Hepatic stellate cell (primary cell): ENCODE measurements around the gene CCDC142.
A peak's percentile ranks its signal among the peaks of the same experiment; 100 is the strongest.

Experiments
- DNase-seq: peaks from one replicate; pipeline ENCODE4 v3.0.0; 2011; ENCODE audit warnings: low spot score

Gene CCDC142

DNA sequence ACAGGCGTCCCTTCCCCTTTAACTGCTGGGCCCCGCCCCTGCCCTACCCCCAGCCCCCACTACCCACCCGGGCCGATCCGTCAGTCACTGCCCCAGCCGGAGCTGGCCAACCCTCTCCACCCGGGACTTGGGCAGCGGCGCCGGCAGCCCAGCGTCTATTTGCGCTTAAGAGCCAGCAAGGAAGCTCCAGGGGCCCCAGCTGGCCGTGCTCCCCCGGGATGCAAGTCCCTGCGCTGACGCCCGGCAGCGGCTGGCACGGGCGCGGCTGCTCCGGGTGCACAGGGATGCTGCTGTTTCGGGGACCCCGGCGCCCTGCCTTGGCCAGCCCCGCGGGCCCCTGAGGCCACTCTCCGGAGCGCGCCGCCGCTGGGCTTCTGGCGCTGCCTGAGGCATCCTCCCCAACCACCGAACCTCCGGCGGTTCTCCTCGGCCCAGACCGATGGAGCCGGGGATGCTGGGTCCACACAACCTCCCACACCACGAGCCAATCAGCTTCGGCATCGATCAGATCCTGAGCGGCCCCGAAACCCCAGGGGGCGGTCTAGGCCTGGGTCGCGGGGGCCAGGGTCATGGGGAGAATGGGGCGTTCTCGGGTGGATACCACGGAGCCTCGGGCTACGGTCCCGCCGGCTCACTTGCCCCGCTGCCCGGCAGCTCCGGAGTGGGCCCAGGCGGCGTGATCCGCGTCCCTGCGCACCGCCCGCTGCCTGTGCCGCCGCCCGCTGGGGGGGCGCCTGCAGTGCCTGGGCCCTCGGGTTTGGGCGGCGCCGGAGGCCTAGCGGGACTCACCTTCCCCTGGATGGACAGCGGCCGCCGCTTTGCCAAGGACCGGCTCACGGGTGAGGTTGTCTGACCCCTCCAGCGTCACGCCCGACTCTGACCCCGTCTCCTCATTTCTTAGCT is 31.8 kb upstream of the CCDC142 start, which contains the start of gene TLX2:
Gene TLX2, plus strand, starts transcription at position 83 of the 903 bp plus-strand sequence. Its CDS starts 357 bp downstream, at position 440.
- DNase-seq = no peak

DNA sequence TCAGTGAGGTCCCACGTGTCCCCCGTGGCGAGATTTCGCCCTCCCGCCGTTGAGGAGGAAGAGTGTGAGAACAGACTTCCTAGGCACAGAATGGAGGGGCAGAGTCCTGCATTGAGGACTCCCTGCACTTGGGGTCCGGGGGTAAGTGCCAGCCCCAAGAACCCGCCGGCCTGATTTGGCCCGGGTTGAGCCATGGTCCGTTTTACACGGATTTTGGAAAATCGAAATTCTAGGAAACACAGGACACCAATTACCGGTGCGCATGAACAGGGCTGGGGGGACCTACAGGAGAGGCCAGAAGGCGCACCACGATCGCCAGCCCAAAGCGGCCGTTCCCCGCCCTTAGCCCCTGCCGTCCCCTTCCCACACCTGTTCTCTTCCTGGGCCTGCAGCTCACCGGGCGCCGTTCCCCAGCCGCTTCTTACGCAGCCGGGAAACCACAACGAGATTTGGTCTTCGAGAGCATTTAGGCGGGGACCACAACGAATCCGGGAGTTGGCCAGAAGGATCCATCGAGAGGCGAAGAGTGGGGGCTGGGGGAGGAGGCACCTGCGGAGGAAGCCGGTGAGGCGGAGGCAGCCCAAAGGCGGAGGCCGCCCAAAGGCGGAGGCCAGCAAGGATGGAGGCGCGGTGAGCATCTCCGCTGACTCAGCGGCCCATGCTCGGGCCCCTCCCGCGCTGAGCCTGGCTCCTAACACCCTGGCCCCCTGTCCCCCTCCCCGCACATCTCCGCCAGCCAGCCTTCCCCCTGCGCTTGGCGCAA is 31.0 kb upstream of the CCDC142 start:
- no peak for DNase-seq

DNA sequence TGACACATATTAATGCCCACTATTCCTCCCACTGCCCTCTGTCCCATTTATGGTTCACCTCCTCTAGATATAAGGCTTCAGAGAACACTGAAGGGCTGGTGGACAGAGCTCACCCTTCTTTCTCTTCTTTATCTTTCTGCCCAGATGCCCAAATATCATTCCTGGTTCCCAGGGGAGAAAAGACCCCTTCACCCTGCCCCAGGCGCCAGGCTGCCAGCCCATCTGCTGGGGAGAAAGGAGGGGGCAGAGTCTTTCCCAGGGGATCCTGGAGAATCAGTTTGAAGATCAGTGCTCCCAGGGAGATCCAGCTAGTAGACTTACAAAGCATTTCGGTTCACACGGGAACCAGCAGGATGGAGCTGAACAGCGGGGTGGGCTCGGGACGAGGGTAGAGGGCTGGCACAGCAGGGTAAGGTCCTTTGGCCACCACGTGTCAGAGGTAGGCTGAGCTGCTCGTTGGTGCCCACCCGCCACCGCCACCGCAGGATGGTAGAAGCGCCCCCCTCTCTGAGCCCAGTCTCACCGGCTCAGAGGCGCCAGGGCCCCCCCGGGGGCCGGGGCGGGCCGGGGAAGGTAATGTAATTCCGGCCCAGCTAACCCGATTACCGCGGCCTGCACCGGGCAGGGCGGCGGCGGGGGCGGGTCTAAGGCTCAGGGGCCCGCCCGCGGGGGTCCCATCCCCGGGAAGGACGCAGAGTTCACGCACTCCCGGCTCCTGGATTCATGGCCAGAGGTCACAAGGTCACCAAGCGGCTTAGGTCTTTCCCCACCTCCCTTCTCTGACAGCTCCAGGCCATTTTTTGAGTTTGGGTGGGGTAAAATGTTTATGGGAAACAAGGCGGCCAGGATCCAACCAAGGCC is 30.2 kb upstream of the CCDC142 start:
- no peak for DNase-seq

DNA sequence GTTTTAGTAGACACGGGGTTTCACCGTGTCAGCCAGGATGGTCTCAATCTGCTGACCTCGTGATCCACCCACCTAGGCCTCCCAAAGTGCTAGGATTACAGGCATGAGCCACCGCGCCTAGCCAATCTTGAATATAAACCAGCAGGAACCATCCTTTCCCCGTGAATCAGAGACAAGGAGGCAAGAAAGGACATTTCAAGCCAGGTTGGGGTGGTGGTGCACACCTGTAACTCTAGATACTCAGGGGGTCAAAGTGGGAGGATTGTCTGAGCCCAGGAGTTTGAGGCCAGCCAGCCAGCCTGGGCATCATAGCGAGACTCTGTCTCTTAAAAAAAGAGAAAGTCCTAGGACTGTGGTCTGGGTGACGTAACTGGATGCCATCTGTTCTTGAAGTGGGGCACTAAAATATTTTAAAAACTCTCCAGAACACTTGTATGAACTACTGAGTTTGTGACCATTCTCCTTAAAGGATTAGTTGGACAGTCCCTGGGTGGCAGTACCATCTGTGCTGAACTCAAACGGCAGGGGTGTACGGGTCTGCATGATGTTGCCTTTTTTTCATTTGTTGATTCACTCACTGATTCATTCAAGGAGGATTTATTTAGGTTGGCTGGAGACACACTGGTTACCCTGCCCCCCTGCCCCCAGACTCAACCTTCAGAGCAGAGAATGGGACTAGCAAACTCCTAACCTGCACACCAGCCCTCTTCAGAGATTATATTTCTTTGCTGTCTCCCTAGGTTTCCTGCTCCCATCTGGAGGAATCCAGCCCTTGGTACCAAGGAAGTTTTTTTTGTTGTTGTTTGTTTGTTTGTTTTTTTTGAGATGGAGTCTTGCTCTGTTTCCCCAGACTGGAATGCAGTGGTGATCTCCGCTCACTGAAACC is 28.5 kb upstream of the CCDC142 start:
- peak; percentile 34 for DNase-seq

DNA sequence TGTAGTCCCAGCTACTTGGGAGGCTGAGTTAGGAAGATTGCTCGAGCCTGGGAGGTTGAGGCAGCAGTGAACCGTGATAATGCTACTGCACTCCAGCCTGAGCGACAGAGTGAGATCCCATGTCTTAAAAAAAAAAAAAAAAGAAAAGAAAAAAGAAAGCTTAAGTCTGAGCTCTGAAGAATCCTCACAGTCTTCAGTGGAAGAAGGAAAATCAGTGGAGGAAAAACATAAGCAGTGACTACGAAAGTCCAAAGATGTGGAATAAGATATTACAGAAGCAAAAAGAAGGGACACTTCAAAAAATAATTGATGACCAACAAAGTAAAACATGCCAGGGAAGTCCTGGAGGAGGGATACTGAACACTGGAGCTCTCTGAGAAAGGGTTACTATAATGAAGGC is 27.5 kb upstream of the CCDC142 start:
- DNase-seq = no peak

DNA sequence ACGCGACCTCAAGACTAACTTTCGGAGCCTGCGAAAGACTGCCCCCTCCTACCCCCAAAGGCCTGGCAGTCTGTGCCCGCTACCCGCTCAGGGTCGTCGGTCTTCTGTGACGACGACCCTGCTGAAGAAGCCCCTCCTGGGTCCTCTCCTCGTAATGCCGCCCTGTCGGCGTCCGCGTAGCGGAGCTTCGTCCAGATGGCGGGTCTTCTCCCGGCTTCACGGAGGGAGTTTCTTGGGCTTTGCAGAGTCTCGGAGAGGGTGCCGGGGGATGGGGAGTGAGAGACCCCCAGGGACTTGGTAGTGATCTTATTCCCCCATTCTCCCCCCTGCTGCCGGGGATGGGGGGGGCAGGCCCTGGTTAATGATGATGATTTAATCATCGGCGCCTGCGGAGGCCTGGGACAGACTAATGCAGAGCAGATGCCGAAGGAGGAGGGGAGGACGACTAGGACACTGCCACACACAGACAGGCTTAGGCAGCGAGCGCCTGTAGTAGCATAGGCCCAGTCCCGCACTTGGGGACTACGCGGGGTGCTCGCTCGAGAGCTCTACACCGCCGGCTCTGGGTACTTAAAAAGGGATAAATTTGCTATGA is 25.2 kb upstream of the CCDC142 start:
- DNase-seq = no peak

DNA sequence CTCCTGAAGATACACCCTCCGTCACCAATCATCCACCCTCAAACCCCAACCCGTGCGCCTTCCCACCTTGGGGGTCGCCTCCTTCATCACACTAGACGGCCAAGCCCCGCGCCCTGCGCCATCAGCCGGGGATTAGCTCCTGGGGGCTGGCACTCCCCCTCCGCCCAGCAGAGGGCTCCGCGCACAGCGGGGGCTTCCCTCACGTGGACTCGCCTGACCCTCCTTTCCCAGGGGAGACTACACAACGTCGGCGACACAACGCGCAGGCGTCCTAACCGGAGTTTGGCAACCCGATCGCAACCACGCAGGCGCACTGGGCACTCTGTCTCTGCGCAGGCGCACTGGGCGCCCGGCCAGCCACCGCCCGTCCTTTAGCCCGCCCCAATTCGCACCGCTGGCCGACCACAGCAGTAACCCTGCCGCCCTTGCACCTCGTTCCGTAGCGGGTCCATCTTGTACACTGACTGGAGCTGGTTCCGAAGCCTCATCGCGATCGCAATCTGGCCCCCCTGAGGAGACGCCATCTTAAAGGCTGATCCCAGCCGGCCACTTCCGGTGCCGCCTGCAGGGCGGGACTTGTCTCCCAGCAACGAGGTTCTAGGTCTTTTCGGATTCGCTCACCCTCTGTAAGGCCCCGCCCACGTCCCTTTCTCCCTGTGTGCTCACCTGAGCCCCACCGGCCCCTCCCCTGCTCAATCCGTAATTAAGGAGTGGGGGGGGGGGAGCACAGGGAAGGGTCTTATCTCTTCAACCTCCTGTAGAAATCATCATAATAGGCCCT is 24.5 kb upstream of the CCDC142 start, which contains the start of gene PCGF1:
Gene PCGF1, minus strand, starts transcription at position 551 of the 781 bp plus-strand sequence. Its CDS starts 27 bp downstream, at position 524.
- DNase-seq = peak; percentile 99

DNA sequence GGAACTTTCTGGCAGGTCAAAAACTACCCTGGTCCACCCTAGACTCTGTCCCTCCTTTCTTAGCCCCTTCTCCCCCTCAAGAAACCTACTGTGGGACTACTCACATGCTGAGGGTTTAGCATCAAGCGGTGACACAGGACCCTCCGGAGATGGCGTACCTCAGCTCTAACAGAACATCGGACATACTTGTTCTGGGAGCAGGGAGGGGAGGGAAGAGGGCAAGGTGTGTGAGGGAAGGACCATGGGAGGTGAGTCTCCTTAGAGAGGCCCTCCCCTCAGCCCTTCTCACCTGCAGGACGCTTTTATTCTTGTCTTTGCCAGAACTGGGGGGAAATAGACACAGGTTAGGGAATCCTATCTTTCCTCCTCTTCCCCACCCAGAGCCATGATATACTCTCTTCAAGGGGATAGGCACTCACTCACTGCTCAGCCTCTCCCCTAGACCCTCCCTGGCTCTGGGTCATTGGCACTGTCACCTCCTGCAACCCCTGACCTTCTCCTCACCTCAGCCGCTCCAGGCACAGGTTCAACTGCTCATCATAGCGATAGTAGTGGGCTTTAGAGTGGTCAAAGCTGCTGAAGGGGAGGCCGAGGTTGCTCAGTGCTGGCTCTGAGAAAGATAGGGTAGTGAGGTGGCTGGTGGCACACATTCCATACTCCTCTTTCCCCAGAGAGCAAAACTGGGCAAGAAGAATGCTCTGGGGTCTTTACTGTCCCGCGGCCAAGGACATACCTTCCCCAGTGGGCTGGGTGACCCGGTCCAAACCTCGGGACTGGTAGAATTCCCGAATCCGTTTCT is 22.8 kb upstream of the CCDC142 start:
- no peak for DNase-seq

DNA sequence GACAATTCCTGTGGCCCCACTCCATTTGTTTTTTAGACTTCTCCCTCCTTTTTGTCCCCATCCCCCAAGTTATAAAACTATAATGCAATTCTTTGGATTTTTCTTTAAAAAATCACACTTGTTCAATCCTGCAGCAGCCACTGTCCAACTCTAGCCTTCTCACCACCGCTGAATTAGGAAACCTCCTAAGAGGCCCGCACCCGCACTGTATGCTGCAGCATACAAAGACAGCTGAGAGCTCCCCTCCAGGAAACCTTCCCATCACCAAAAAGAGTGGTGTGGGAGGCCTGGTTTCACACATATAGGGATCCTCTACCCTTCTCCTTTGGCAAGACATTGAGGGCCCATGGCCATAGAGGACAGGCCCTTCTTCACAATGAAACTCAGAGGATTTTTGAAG is 21.8 kb upstream of the CCDC142 start:
- no peak for DNase-seq

DNA sequence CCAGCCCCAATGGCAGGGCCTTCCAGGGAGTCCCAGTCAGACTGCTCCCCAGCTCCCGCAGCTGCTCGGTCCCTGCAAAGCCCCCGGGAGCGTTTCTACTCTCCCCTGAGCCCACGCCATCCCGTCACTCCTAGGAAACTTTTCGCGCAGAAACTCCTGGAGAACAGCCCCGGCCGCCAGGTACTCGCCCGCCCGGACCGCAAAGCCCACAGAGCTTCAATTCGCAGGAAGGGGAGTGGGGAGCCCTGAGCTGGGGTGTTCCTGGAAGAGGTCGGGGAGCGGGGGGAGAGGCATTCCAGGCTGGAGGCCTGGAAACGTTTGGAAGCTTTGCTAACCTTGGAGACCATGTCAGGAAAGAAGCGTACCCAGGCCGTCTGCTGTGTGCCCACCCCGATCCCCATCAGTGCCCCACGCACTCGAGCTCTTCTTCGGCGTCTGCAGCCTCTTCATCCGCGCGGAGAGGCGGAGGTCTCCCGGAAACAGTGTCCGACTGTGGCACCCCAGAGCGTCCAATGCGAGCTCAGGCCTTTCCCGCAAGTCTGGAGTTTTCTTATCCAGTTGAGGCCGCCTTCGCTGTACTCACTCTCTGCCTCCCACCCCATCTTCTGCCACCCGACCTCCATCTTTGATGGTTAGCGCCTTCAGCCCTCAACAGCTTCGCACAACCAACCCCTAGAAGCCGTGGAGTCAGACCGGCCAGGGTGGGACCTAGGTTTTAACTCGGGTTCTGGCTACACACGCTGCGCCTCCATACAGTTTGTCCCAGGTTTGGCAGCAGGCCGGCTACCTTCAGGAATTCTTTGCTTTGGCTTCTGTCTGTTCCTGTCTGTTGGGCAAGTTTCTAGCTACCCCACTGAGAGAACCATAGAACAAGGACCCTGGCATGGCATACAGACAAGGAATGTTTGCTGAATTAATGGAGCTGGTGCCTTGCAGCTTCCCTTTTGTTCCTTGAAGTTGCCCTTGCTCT is 21.0 kb upstream of the CCDC142 start:
- no peak for DNase-seq

DNA sequence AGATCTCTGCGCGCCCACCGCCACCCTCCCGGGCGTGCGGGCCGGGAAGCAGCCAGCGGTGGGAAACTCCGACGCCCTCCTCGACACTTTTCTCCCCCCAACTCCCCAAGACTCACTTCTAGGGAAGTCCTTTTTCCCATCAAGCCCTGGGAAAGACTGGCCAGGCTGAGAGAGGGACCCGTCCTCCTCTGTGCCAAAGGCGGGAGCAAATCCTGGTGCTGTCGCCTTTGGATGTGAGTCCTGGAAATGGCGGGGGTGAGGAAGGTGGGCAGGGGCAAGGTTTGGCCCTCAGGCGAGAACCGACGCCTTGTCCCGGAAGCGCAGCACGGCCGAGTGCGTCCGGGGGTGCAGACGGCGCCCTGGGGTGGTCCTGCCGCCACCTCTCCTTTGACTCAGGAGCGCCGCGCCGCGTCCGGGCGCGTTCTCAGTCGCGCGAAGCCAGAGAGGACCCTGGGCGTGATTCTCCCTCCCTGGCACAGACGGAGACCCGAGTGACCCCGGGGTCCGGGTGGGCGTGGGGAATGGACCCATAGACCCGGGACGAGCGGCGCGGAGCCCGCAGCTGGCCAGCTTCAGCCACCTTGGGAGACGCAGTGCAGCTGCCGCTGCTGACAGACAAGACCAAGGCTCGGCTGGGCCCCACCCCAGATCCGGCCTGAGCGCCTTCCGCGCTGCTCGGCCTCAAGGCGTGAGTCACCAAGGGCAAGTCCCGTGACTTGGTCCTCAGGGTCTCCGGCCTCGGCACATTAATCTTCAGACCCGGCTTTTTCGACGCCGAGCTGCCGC is 20.1 kb upstream of the CCDC142 start:
- peak; percentile 94 for DNase-seq

DNA sequence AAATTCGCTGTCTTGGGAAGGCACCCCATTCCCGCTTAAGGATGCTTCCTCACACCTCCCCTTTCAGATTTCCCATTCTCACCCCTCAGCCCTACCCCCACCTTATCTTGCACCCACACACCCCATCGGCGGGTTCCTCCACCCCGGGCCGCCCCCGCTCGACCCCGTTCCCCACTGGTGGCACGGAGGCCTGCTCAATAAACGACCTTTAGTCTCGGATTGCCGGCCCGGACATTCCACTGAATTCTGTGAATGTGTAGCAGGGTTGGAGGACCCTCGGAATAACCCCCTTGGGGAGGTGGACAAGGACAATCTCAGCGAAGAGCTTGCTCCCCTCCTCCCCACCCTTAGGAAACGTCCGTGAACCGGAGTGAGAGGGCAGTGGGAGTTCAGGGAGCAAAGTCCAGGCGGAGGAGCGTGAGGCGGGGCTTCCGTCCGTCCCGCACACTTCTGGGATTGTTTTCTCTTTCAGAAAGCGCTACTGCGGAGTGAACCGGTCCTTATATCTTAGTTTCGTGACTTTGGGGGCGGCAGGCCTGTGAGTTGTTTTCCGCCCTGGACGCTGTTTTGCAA is 19.4 kb upstream of the CCDC142 start:
- DNase-seq = no peak

DNA sequence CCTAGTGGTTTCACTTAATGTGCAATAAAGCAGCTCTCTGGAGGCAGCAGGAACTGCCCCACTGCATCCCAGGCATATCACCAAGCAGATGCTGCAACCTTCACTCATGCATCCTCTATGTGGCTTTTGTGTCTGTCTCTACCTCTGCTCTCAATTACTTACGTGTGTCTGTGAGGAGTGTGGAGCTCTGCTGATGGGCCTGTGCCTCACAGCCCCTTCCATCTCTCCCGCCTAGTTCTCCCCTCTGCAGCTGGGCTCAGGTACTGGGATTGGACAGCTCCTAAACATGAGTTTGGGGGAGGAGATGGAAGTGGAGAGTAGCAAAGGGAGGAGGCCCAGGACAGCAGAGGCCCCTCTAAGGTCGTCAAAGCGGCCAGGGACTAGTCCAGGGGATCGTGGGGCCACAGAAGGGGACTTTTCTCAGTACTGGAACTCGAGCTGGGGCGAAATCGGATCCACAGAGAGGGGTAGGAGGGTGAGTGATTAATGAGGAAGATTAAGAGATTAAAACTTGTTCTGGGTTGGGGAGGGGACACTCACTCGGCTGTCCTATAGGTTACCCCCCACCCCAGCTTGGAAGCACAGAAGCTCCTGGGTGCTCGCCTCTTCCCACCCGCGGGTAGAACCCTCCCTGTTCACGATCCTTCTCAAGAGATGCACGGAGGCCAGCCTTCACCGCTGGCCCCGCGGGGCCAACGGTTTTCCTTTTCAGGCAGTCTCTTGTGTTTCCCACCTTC is 18.7 kb upstream of the CCDC142 start:
- no peak for DNase-seq

DNA sequence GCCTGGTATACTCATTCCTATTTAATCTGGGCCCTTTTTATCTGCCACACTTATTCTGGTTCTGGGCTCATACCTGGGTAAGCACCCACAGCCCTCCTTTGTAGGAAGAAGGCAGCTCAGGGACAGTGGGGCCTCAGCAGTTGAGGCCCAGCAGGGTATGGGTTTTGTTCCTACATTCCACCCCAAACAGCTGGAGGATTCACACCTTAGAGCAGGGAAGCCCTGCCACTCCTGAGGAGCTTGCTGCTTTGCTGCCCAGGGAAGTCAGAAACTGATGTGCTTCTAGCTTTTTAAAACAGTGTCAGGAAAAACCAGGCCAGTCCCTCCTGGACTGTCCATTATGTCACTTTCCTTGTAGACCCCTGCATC is 17.8 kb upstream of the CCDC142 start:
- DNase-seq = no peak

DNA sequence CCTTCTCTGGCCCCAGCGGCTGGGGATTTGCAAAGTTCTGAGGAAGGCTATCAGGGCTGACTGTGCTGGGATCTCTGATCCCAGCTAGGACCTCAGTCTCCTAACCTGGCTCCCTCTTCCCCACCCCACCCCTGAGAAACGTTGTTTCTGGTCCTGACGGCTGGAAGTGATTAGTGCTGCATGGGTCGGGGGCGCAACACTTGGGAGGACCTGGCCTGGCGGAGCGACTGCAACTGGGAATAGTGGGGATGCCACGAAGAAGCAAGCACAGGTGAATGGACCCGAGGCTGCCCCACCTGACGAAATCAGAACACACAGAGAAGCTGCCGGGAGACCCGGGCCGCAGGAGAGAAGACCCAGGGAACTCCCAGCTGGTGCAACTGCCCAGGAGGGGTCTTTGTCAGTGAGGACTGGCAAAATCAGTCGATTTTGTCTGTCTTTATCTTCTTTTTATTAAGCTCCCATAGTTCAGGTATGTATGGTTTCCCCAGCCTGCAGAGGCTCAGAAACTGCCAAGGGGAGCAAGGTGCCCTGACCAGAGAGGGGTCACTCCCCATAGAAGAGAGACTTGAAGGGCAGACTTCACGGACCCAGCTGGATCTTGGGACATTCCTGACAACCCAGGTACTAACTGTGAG is 17.3 kb upstream of the CCDC142 start:
- no peak for DNase-seq
